ENCODE results near the gene CFAP61.

CFAP61 gene

GRCh38 chr20:20065361-20065760 lies 13.0 kb downstream of the CFAP61 start:
- H3K4me3 Mint-ChIP-seq = no peak overlapping the region
- no peaks in the 10 kb centered on the region for H3K36me3 Mint-ChIP-seq
- H3K27ac Mint-ChIP-seq = no peak overlapping the region
- H3K9me3 Mint-ChIP-seq (ENCODE audit: low read depth) = no peaks in the 10 kb centered on the region
- H3K27me3 Mint-ChIP-seq = peaks cover 16% of the 10 kb centered on the region
- H3K4me1 Mint-ChIP-seq (ENCODE audit: low read depth) = no peaks in the 10 kb centered on the region

DNA sequence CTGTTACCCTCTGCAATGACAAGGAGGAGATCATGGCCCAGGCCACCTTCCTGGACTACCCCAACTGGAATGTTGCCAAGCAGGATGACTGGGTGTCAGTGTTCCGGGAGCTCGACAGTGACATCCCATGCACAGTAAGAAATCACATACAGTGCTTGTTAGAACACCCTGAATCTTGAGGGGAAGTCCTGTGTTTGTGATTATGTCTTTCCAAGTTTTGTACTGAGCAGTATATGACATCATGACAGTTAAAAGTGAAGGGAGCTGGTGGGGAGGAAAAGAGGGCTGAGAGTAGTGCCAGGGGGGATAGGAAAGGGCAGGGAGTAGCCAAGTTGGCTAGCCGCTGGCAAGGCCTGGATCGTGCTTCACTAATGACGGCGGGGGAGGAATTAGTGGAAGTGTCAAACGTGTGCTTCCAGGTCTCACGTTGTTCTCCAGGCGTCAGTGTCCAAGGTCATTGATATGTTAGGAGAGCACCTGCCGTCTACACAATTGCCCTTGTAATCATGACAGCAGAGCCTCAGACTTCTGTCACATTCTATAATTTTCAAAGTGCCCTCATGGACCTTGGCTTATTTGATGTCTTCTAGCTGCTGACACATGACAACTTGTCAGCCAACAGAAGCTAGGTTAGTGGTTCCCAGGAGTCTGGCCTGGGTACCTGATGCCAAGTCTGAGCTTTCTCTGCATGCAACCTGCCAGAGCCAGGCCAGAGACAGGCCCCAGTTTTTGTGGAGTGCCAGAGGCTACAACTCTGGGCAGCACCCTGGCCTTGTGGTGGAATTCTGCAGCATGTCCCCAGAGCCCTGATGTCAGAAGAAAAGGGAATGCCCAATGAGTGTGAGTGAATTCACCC lies 18.8 kb downstream of the CFAP61 start:
- H3K27me3 Mint-ChIP-seq = no peaks in the 10 kb centered on the region
- no peaks in the 10 kb centered on the region for H3K9me3 Mint-ChIP-seq (ENCODE audit: low read depth)
- no peaks in the 10 kb centered on the region for H3K36me3 Mint-ChIP-seq
- no peak overlapping the region for H3K4me3 Mint-ChIP-seq
- no peak overlapping the region for H3K27ac Mint-ChIP-seq
- no peaks in the 10 kb centered on the region for H3K4me1 Mint-ChIP-seq (ENCODE audit: low read depth)

GRCh38 chr20:20073801-20074371 lies 21.6 kb downstream of the CFAP61 start:
- Mint-ChIP-seq H3K4me1 (ENCODE audit: low read depth) (no peaks in the 10 kb centered on the region), H3K4me3 (no peak overlapping the region), H3K27ac (no peak overlapping the region), H3K27me3 (no peaks in the 10 kb centered on the region), H3K9me3 (ENCODE audit: low read depth) (no peaks in the 10 kb centered on the region), H3K36me3 (no peaks in the 10 kb centered on the region)

DNA sequence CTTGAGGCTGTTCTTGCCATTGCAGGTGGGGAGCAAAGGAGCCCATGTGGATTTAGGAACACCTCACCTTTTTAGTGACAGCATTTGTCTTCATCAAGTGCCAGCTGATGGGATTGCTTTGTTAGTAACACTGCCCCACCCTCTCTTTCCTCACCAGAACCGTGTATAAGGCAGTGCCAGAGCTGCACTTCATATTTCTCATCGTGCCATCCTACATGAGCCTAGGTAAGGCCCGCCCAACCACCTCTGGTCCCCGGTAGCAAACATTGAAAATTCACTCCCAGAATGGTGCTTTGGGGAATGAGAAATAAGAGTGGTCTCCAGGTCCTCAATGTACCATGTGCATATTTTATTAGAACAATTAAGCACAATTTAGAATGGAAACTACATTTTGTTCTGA lies 22.7 kb downstream of the CFAP61 start:
- Mint-ChIP-seq H3K27me3 (no peaks in the 10 kb centered on the region), H3K27ac (no peak overlapping the region), H3K9me3 (ENCODE audit: low read depth) (no peaks in the 10 kb centered on the region), H3K4me3 (no peak overlapping the region), H3K36me3 (no peaks in the 10 kb centered on the region), H3K4me1 (ENCODE audit: low read depth) (no peaks in the 10 kb centered on the region)

- Mint-ChIP-seq H3K4me3 (no peak overlapping the region), H3K4me1 (ENCODE audit: low read depth) (no peaks in the 10 kb centered on the region), H3K27ac (no peak overlapping the region), H3K9me3 (ENCODE audit: low read depth) (no peaks in the 10 kb centered on the region), H3K36me3 (no peaks in the 10 kb centered on the region), H3K27me3 (no peaks in the 10 kb centered on the region)
Observed at GRCh38 chr20:20076297-20077065, 24.1 kb downstream of the CFAP61 start.

DNA sequence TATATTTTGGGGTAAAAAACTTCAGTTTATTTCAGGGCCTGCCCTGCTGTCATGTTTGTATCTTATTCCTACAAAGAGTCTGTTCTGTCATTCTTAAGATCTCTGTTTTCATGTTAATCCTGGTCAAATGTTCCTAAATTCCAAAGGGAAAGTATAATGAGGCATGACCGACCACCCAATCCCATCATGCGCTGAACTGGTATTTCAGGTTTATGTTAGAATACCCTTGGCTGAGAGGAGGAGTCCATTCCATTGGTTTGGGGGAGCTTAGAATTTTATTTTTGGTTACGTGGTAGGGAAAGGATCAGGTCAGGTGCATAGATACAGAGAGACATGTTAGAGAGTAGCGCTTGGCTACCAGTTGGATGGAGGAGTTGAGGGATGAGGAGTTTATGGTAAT lies 25.7 kb downstream of the CFAP61 start:
- Mint-ChIP-seq H3K27me3 (peaks cover 4% of the 10 kb centered on the region), H3K36me3 (no peaks in the 10 kb centered on the region), H3K9me3 (ENCODE audit: low read depth) (no peaks in the 10 kb centered on the region), H3K4me1 (ENCODE audit: low read depth) (no peaks in the 10 kb centered on the region), H3K4me3 (no peak overlapping the region), H3K27ac (no peak overlapping the region)

- peaks cover 3% of the 10 kb centered on the region for H3K4me1 Mint-ChIP-seq (ENCODE audit: low read depth)
- peaks cover 4% of the 10 kb centered on the region for H3K27me3 Mint-ChIP-seq
- H3K27ac Mint-ChIP-seq = no peak overlapping the region
- H3K9me3 Mint-ChIP-seq (ENCODE audit: low read depth) = no peaks in the 10 kb centered on the region
- no peaks in the 10 kb centered on the region for H3K36me3 Mint-ChIP-seq
- H3K4me3 Mint-ChIP-seq = no peak overlapping the region
Observed at GRCh38 chr20:20079102-20079784, 26.9 kb downstream of the CFAP61 start.

DNA sequence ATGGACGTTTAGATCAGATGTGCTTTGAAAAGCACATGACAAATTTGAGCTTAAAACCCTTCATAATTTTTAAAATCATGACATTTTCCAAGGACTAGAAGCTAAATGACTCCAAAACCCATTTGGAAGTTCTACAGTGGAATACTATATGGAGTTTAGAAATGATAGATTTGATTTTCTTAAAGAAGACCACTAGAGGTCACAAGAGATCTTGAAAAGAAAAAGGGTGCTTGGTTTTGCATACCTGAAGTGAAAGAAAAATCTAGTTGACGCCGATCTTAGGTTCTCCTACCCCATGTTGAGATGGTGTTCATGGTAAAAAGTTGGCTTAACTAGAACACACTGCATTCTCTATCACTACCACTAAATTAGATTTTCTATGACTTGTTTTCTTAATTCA lies 31.5 kb downstream of the CFAP61 start:
- Mint-ChIP-seq H3K4me1 (ENCODE audit: low read depth) (peaks cover 4% of the 10 kb centered on the region), H3K27me3 (peaks cover 4% of the 10 kb centered on the region), H3K36me3 (no peaks in the 10 kb centered on the region), H3K27ac (no peak overlapping the region), H3K9me3 (ENCODE audit: low read depth) (no peaks in the 10 kb centered on the region), H3K4me3 (peak overlapping the region; percentile 72)

- H3K27ac Mint-ChIP-seq = no peak overlapping the region
- no peaks in the 10 kb centered on the region for H3K9me3 Mint-ChIP-seq (ENCODE audit: low read depth)
- no peak overlapping the region for H3K4me3 Mint-ChIP-seq
- H3K4me1 Mint-ChIP-seq (ENCODE audit: low read depth) = peaks cover 4% of the 10 kb centered on the region
- peaks cover 4% of the 10 kb centered on the region for H3K27me3 Mint-ChIP-seq
- H3K36me3 Mint-ChIP-seq = no peaks in the 10 kb centered on the region
Observed at GRCh38 chr20:20084296-20084752, 32.0 kb downstream of the CFAP61 start.

DNA sequence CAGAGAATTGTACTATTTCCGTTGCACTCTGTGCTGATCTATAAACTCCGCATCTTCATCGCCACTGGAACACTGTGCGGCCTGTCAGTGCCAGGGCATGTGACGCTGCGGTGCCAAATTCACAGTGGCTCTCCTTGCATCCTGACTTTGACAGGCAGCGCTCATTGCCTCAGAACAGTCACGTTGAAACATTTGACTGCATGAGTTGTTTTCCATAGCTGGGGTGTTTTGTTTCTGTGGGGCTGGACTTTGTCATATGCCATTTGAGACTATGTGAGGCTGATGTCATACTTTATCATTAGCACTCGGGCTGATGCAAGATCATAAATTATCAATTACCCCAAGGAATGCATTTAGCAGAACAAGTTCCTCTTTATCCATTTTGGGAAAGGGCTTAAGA lies 32.7 kb downstream of the CFAP61 start:
- peaks cover 4% of the 10 kb centered on the region for H3K27me3 Mint-ChIP-seq
- H3K4me3 Mint-ChIP-seq = no peak overlapping the region
- H3K27ac Mint-ChIP-seq = no peak overlapping the region

GRCh38 chr20:20085812-20086211 lies 33.5 kb downstream of the CFAP61 start:
- peaks cover 4% of the 10 kb centered on the region for H3K4me1 Mint-ChIP-seq (ENCODE audit: low read depth)
- no peak overlapping the region for H3K27ac Mint-ChIP-seq
- peaks cover 5% of the 10 kb centered on the region for H3K27me3 Mint-ChIP-seq

More for the DNA sequence above, 32.7 kb downstream of the CFAP61 start:
- H3K9me3 Mint-ChIP-seq (ENCODE audit: low read depth) = no peaks in the 10 kb centered on the region
- H3K36me3 Mint-ChIP-seq = no peaks in the 10 kb centered on the region
- H3K4me1 Mint-ChIP-seq (ENCODE audit: low read depth) = peaks cover 4% of the 10 kb centered on the region

DNA sequence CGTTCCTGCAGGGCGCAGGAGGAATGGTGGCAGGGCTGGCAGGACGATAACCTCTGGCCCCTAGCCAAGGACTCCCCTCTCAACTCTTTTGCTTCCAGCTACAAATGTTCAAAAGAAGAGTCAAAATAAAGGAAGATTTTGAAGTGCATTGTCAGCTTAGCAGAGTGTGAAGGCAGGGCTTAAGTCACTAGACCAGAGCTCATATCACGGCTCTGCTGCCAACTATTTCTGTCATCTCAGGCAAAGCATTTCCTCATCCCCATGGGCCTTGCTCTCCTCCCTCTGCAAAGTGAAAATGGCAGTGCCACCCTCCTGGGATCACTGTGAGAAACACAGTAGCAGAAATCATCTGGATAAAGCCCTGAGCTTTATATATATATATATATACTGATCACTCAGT lies 36.7 kb downstream of the CFAP61 start:
- Mint-ChIP-seq H3K27me3 (peaks cover 4% of the 10 kb centered on the region), H3K4me3 (no peak overlapping the region), H3K27ac (no peak overlapping the region), H3K9me3 (ENCODE audit: low read depth) (no peaks in the 10 kb centered on the region), H3K36me3 (no peaks in the 10 kb centered on the region), H3K4me1 (ENCODE audit: low read depth) (peaks cover 2% of the 10 kb centered on the region)

More at GRCh38 chr20:20085812-20086211, 33.5 kb downstream of the CFAP61 start:
- Mint-ChIP-seq H3K36me3 (no peaks in the 10 kb centered on the region), H3K9me3 (ENCODE audit: low read depth) (no peaks in the 10 kb centered on the region), H3K4me3 (no peak overlapping the region)

- Mint-ChIP-seq H3K4me1 (ENCODE audit: low read depth) (peaks cover under 1% of the 10 kb centered on the region), H3K27ac (no peak overlapping the region), H3K4me3 (no peak overlapping the region)
Observed at GRCh38 chr20:20089939-20090338, 37.6 kb downstream of the CFAP61 start.

DNA sequence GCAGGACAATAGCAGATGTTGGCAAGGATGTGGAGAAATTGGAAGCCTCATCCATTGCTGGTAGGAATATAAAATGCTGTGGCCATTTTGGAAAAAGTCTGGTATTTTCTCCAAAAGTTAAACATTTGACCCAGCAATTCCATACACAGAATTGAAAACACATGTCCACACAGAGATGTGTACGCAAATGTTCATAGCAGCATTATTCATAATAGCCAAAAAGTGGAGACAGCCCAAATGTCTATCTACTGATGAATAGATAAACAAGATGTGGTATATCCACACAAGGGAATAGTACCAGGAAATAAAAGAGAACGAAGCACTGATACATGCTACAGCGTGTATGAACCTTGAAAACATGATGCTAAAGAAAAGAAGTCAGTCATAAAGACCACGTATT lies 40.5 kb downstream of the CFAP61 start:
- Mint-ChIP-seq H3K9me3 (ENCODE audit: low read depth) (no peaks in the 10 kb centered on the region), H3K27me3 (peaks cover 7% of the 10 kb centered on the region)

More at GRCh38 chr20:20089939-20090338, 37.6 kb downstream of the CFAP61 start:
- Mint-ChIP-seq H3K9me3 (ENCODE audit: low read depth) (no peaks in the 10 kb centered on the region), H3K36me3 (no peaks in the 10 kb centered on the region), H3K27me3 (peaks cover 4% of the 10 kb centered on the region)

More for the DNA sequence above, 40.5 kb downstream of the CFAP61 start:
- no peak overlapping the region for H3K27ac Mint-ChIP-seq
- H3K4me3 Mint-ChIP-seq = no peak overlapping the region
- no peaks in the 10 kb centered on the region for H3K4me1 Mint-ChIP-seq (ENCODE audit: low read depth)
- H3K36me3 Mint-ChIP-seq = no peaks in the 10 kb centered on the region
